GM12874 (cell line): ENCODE data around the gene KCNT2.

Experiments
- CTCF ChIP-seq: IDR thresholded peaks from 2 replicates; pipeline ENCODE4 v1.5.1; 2011; ENCODE audit warnings: low read depth, mild to moderate bottlenecking, control low read depth, low read length, moderate library complexity; ENCODE audit not compliant: insufficient read depth

The KCNT2 gene

DNA sequence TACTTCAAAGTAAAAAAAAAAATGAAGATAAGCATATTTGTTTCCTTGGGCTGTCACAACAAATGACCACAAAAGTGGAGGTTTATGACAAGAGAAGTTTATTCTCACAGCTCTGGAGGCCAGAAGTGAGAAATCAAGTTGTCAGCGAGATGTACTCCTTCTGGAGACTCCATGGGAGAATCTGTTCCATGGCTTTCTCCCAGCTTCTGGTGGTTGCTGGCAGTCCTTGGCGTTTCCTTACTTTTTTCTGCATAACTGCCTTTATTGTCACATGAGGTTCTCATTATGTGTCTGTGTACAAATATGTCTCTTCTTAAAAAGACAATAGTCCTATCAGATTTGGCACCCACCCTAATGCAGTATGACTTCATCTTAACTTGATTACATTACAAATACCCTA, 398.3 kb downstream of the KCNT2 start:
- no peak for TF ChIP-seq CTCF

DNA sequence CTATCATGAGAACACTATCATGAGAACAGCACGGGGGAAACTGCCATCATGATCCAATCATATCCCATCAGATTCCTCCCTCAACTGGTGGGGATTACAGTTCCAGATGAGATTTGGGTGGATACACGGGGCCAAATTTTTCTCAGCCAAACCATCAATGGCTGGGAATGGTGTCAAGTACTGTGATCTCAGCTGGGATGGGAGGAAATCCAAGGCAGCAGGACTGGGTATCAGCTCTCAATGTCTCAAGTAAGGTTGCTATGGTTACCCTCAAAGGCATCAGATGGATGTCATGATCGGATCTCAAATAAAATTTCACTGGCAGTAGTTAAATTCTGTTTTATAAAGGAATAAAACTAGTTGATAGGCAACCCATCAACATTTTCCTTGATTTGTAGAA, 399.0 kb downstream of the KCNT2 start:
- TF ChIP-seq CTCF, result no peak

- TF ChIP-seq CTCF, result no peak
Observed at GRCh38 chr1:196207612-196208217, 400.5 kb downstream of the KCNT2 start.

DNA sequence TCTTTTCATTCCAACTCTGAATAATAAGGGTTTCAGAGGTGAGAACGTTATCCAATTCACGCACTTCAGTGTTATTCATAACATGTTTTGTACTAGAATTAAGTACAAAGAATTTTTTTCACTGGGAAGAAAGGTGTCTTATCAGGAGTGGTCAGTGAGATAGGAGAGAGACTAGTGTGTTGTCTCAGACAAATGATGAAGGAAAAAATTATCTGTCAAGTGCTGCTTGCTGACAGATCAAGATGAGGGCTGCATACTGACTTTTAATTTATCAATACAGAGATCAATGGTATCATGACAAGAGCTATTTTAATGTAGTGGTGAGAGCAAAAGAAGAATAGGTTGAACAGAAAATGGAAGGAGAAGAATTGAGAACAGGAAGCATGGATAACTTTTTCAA, 402.4 kb downstream of the KCNT2 start:
- TF ChIP-seq CTCF, result no peak

DNA sequence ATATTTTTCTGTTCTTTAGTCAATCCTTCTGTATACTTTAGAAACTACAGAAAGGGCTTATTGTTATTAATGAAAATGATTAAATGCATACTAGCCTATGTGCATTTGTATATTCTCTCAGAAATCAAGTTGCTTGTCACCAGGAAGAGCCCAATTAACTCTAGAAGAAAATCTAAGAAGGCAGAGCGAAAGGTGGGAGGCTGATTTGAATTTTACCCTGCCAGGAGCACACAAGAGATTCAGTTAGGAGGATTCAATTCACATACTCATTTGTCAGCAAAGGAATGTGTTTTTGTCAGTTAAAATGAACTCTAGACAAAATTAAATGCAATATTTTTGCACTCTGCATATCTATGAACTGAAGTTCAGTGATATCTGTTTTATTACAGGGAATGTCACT, 411.8 kb downstream of the KCNT2 start:
- TF ChIP-seq CTCF, result no peak

GRCh38 chr1:196193896-196194559, 414.2 kb downstream of the KCNT2 start:
- TF ChIP-seq CTCF, result no peak

DNA sequence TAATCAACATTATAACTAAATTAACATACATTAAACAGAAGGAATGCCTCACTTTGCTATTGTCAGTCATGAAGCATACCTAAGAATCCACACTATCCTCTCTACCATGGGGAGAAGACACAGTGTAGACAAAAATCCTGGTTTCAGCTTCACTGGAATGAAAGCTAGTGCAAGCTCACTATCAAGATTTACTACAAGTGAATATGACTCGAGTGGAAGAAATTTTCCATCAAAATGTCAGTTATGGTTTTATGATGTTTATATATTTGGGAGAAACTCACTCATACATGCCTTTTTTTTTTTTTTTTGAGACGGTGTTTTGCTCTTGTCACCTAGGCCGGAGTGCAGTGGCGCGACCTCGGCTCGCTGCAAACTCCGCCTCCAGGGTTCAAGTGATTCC, 424.3 kb downstream of the KCNT2 start:
- TF ChIP-seq CTCF, result no peak
